DND-41 (cell line): ENCODE data around the gene VPS72.

Source experiments
- CTCF ChIP-seq: IDR thresholded peaks from 2 replicates; pipeline ENCODE4 v1.5.1; 2012; ENCODE audit warnings: borderline replicate concordance, low read length, moderate library complexity, mild to moderate bottlenecking; ENCODE audit not compliant: poor library complexity, severe bottlenecking; ENCODE audit errors: extremely low read depth
- EZH2 ChIP-seq: IDR thresholded peaks from 3 replicates; pipeline ENCODE4 v1.6.1; 2012; ENCODE audit warnings: borderline replicate concordance, low read depth, mild to moderate bottlenecking, moderate library complexity, low read length, inconsistent platforms; ENCODE audit not compliant: severe bottlenecking

GRCh38 chr1:151143057-151143435, 47.0 kb downstream of the VPS72 start:
- no peak for TF ChIP-seq CTCF
- TF ChIP-seq EZH2: no peak
